B cell (primary cell): ENCODE results near the gene ARHGAP33. TPM values are rescaled to one million over a fixed set of nuclear protein-coding genes. Genes with fewer than 3 reads are reported as not detected.

Source experiments
- ATAC-seq: fragments of 200-7000 bp; cut with Tn5 transposase; one replicate; pipeline ENCODE4 v1.10.0; 2021; ENCODE audit warnings: low read depth, mild to moderate bottlenecking, moderate number of reproducible peaks, moderate library complexity
- CTCF ChIA-PET: fragments of 350-600 bp; sonication (Branson Sonifier 250); formaldehyde crosslinking; loops from one replicate; lab custom pipeline; 2021; ENCODE audit warnings: antibody characterized with exemption, inconsistent platforms; lab: Charles Lee
- POLR2A ChIA-PET: fragments of 350-600 bp; sonication (Branson Sonifier 250); formaldehyde crosslinking; loops from one replicate; lab custom pipeline; 2021; ENCODE audit warnings: antibody characterized with exemption; lab: Charles Lee
- DNase-seq: peaks from one replicate; pipeline ENCODE4 v3.0.0; 2013
- H2AFZ ChIP-seq: 2 replicates; pipeline ENCODE4 v1.6.1; 2012; ENCODE audit warnings: mild to moderate bottlenecking, low read depth, low read length; ENCODE audit not compliant: insufficient read depth, poor library complexity, severe bottlenecking
- H3K27ac ChIP-seq, 2 donors: 1 replicate in 1 of 2; 2 replicates in 1 of 2; pipeline ENCODE4 v1.5.1; 2012 to 2013; ENCODE audit warnings: low read length in 2 of 2, mild to moderate bottlenecking in 2 of 2, moderate library complexity in 1 of 2
- H3K27me3 ChIP-seq, 4 experiments: fragments of 200-600 bp in 1 of 4; sonication (generic) in 1 of 4; replicated peaks in 1 of 4; 1 replicate in 2 of 4; 2 replicates in 2 of 4; pipeline versions ENCODE4 v1.6.1 to v1.7.0; 2013 to 2016; ENCODE audit warnings: low read length in 3 of 4, mild to moderate bottlenecking in 2 of 4, mixed read lengths in 1 of 4, moderate library complexity in 1 of 4; ENCODE audit not compliant: insufficient read depth in 4 of 4, control insufficient read depth in 3 of 4; ENCODE audit errors: control extremely low read depth in 1 of 4
- H3K36me3 ChIP-seq, 2 experiments: replicated peaks in 1 of 2; 1 replicate in 1 of 2; 2 replicates in 1 of 2; pipeline versions ENCODE4 v1.6.1 to v1.7.1; 2013; ENCODE audit warnings: low read length in 1 of 2; ENCODE audit not compliant: insufficient read depth in 2 of 2, control insufficient read depth in 1 of 2; ENCODE audit errors: control extremely low read depth in 1 of 2, extremely low read depth in 1 of 2
- H3K4me1 ChIP-seq, 2 donors: fragments of 200-600 bp in 1 of 2; sonication (generic) in 1 of 2; 1 replicate in 1 of 2; 2 replicates in 1 of 2; pipeline versions ENCODE4 v1.5.1 to v1.6.1; 2013 to 2017; ENCODE audit warnings: low read length in 2 of 2; ENCODE audit not compliant: control insufficient read depth in 2 of 2, insufficient read depth in 2 of 2
- H3K4me2 ChIP-seq: replicated peaks from 2 replicates; pipeline ENCODE3; 2012; ENCODE audit warnings: mild to moderate bottlenecking, low read depth, low read length; ENCODE audit not compliant: poor library complexity, severe bottlenecking
- H3K4me3 ChIP-seq, 5 experiments: fragments of 200-600 bp in 1 of 5; sonication (generic) in 1 of 5; 1 replicate in 3 of 5; 2 replicates in 2 of 5; pipeline versions ENCODE4 v1.5.1 to v1.7.0; 2011 to 2016; ENCODE audit warnings: low read length in 4 of 5, mild to moderate bottlenecking in 4 of 5, low read depth in 2 of 5, control low read depth in 1 of 5, moderate library complexity in 1 of 5; ENCODE audit not compliant: insufficient read depth in 1 of 5; ENCODE audit errors: control extremely low read depth in 1 of 5, extremely low read depth in 1 of 5
- H3K79me2 ChIP-seq: fragments of 200-600 bp; sonication (generic); one replicate; pipeline ENCODE4 v1.6.0; 2016; ENCODE audit warnings: low read length; ENCODE audit not compliant: control insufficient read depth, insufficient read depth
- H3K9ac ChIP-seq: fragments of 200-600 bp; sonication (generic); 2 replicates; pipeline ENCODE4 v1.6.1; 2017; ENCODE audit warnings: mild to moderate bottlenecking, low read length, moderate library complexity
- H3K9me3 ChIP-seq, 3 donors: one replicate each; pipeline versions ENCODE4 v1.6.1 to v1.7.1; 2013; ENCODE audit warnings: low read length in 2 of 3; ENCODE audit not compliant: control insufficient read depth in 2 of 3, insufficient read depth in 1 of 3; ENCODE audit errors: control extremely low read depth in 1 of 3
- H4K20me1 ChIP-seq: 2 replicates; pipeline ENCODE4 v1.6.0; 2012; ENCODE audit warnings: mild to moderate bottlenecking, low read length; ENCODE audit not compliant: insufficient read depth, control insufficient read depth, poor library complexity, severe bottlenecking
- H3K27ac Mint-ChIP-seq: one replicate; pipeline ENCODE4 v1.8.0; 2021; ENCODE audit warnings: mixed read lengths
- H3K27me3 Mint-ChIP-seq: one replicate; pipeline ENCODE4 v1.8.0; 2021; ENCODE audit warnings: mixed read lengths
- H3K4me1 Mint-ChIP-seq: one replicate; pipeline ENCODE4 v1.8.0; 2021; ENCODE audit warnings: mixed read lengths
- H3K4me3 Mint-ChIP-seq: one replicate; pipeline ENCODE4 v1.8.0; 2021; ENCODE audit warnings: mixed read lengths
- H3K9me3 Mint-ChIP-seq: one replicate; pipeline ENCODE4 v1.8.0; 2022; ENCODE audit warnings: mixed read lengths; ENCODE audit not compliant: insufficient read depth
- EZH2 ChIP-seq: IDR thresholded peaks from 2 replicates; pipeline ENCODE4 v1.6.1; 2012; ENCODE audit warnings: borderline replicate concordance, low read depth, mild to moderate bottlenecking, moderate library complexity, low read length; ENCODE audit not compliant: insufficient read depth, poor library complexity, severe bottlenecking
- WGBS: methylation state at CpG from one replicate; pipeline ENCODE4 v1.1.5; 2013; ENCODE audit warnings: missing lambda C conversion rate; ENCODE audit not compliant: insufficient coverage; 5-methylcytosine and 5-hydroxymethylcytosine counted together
- intact Hi-C: fragments of 100-400 bp; cut with micrococcal nuclease; formaldehyde crosslinking; loops from one replicate; pipeline ENCODE4 v1.10.0; 2022
- polyA plus RNA-seq: library from polyadenylated mRNA; depleted of rRNA; stranded (reverse); fragments of >200 nt; gene quantifications from 2 replicates; pipeline ENCODE4 v1.2.3, GENCODE V29; 2012
- total RNA-seq, 2 donors: library from RNA; stranded (reverse); fragments of 120-200 nt in 1 of 2; gene quantifications; 1 replicate in 1 of 2; 2 replicates in 1 of 2; pipeline versions ENCODE4 v1.2.3 to v1.2.4, GENCODE V29; 2013 to 2022
- TF ChIP-seq, protein P1 (sequence below): fragments of 200-600 bp; IDR thresholded peaks from one replicate; pipeline ENCODE4 v1.8.0; 2022; ENCODE audit warnings: antibody characterized with exemption, mild to moderate bottlenecking

Gene ARHGAP33
- total and polyA plus RNA-seq, 2 donors (not counting 1 experiment from before 2014, with no cell fraction given): 18.2 to 27.8 TPM

- intact Hi-C loops: no loop called here
- POLR2A ChIA-PET: no interaction called here
- Mint-ChIP-seq H3K27ac (no peak overlapping the region), H3K9me3 (no peaks in the 10 kb centered on the region), H3K4me1 (no peaks in the 10 kb centered on the region), H3K27me3 (peaks cover 11% of the 10 kb centered on the region), H3K4me3 (no peak overlapping the region)
- no peak for DNase-seq
- no peak overlapping the region for H2AFZ ChIP-seq
- H3K27me3 ChIP-seq: no peaks in the 10 kb centered on the region
- H3K9me3 ChIP-seq: no peaks in the 10 kb centered on the region
- ATAC-seq: no peak
- H3K4me3 ChIP-seq: no peak overlapping the region
- CTCF ChIA-PET: no interaction called here
- no peaks in the 10 kb centered on the region for H3K36me3 ChIP-seq
- H3K9ac ChIP-seq: no peak overlapping the region
- no peak overlapping the region for H3K4me2 ChIP-seq
- H3K79me2 ChIP-seq: no peaks in the 10 kb centered on the region
- TF ChIP-seq, protein P1, sequence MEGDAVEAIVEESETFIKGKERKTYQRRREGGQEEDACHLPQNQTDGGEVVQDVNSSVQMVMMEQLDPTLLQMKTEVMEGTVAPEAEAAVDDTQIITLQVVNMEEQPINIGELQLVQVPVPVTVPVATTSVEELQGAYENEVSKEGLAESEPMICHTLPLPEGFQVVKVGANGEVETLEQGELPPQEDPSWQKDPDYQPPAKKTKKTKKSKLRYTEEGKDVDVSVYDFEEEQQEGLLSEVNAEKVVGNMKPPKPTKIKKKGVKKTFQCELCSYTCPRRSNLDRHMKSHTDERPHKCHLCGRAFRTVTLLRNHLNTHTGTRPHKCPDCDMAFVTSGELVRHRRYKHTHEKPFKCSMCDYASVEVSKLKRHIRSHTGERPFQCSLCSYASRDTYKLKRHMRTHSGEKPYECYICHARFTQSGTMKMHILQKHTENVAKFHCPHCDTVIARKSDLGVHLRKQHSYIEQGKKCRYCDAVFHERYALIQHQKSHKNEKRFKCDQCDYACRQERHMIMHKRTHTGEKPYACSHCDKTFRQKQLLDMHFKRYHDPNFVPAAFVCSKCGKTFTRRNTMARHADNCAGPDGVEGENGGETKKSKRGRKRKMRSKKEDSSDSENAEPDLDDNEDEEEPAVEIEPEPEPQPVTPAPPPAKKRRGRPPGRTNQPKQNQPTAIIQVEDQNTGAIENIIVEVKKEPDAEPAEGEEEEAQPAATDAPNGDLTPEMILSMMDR: no peak
- TF ChIP-seq EZH2: no peak
- no peaks in the 10 kb centered on the region for H4K20me1 ChIP-seq
- H3K27ac ChIP-seq: no peak overlapping the region
- no peaks in the 10 kb centered on the region for H3K4me1 ChIP-seq
- 77% methylated on average over 20 of the region's 20 CpGs for WGBS
Observed at GRCh38 chr19:35790981-35791813, 15.8 kb downstream of the ARHGAP33 start.

DNA sequence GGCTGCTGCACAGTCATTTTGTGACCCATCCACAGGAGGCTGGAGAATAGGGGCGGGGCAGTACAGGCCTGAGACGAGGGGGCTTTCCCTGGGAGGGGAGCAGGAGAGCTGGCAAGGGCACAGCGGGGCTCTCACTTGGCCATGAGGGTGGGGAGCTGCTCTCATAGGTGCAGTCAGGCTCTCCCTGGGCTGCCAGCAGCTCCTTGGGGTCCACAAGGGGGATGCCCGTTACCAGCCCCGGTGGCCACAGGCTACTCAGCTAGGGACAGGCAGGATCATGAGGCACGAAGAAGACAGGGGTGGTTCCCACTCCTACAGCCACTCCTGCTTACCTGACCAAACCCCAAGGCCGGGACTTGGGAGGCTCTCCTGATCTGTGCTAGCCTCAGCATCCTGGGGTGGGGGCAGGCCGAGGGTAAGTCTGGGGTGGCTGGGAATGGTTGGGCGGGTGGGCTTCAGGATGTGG is 16.5 kb downstream of the ARHGAP33 start:
- Histone ChIP-seq H4K20me1 (no peaks in the 10 kb centered on the region), H3K4me2 (no peak overlapping the region), H3K79me2 (no peaks in the 10 kb centered on the region), H3K4me1 (no peaks in the 10 kb centered on the region), H3K9me3 (peaks cover 0 to 4% (median 0%) of the 10 kb centered on the region in 3 donors), H3K27ac (no peak overlapping the region), H3K36me3 (no peaks in the 10 kb centered on the region), H2AFZ (no peak overlapping the region), H3K4me3 (no peak overlapping the region), H3K9ac (no peak overlapping the region), H3K27me3 (peaks cover 0 to 6% (median 3%) of the 10 kb centered on the region in 4 experiments)
- H3K9me3 Mint-ChIP-seq: no peaks in the 10 kb centered on the region
- no peak for ATAC-seq
- POLR2A ChIA-PET: no interaction called here
- peaks cover 17% of the 10 kb centered on the region for H3K27me3 Mint-ChIP-seq
- H3K27ac Mint-ChIP-seq: no peak overlapping the region
- no peaks in the 10 kb centered on the region for H3K4me1 Mint-ChIP-seq
- CTCF ChIA-PET: no interaction called here
- TF ChIP-seq, protein P1: no peak
- TF ChIP-seq EZH2: no peak
- no peak for DNase-seq
- H3K4me3 Mint-ChIP-seq: no peak overlapping the region
- intact Hi-C loops: no loop called here
- 96% methylated on average over 8 of the region's 9 CpGs for WGBS
